GM03348 (cell line): ENCODE data around the gene SAMMSON.

Source experiments
- DNase-seq: peaks from one replicate; pipeline ENCODE4 v3.0.0; 2012; ENCODE audit warnings: low spot score

Gene SAMMSON

DNA sequence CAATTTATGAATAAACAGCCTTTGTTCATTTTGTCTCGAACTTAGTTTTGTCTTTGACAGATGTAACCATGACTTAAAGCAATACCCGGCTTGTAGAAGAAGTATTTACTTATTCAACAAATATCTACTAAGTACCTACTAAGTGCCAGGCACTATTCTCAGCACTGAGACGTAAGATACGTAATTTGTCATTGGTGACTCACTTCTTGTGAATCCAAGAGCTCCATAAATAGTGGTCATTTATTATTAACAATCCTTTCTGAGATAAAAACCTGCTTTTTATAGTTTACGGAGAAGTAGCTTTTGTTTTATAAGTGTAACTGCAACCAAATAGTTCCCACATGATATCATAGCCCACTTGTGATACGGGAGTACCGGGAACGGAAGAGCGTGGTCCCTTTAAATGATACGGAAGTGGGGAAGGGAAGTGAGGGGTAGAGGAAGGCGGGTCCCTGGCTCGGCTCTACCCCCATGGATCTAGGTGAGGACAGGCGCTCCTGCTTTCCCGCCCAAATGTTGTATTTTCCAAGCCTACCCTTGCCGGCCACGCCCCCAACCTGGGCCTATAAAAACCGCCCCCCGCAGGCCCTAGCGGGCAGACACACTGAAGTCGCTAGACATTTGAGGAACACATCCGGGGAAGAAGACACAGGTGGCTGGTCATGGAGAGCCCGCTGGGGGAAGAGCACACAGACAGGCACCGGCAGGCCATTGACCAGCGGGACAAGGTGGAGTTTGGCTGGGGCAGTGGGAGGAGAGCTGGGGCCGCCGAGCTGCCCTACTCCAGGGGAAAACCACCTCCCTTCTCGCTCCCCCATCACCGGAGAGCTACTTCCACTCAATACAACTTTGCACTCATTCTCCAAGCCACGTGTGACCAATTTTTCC lies at the start of gene SAMMSON:
Gene SAMMSON, plus strand, starts transcription at position 594 of the 888 bp plus-strand sequence.
- no peak for DNase-seq

DNA sequence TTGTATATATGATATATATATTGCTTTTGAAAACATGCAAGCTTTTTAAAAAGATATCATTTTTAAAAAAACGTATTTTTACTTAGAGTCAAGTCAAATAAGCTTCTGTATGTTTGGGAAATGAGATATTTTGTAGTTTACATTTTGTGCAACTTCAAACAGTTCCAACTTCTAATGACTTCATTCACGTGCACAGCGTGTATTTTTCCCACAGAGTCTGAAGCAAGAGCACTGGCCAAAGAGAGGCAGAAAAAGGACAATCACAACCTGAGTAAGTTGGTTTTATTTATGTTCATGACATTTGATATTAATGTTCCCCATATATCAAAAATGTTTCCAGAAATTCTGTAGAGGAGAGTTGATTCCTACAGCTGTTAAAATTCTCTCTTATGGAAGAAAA lies 47.9 kb upstream of the SAMMSON start:
- DNase-seq, result no peak

DNA sequence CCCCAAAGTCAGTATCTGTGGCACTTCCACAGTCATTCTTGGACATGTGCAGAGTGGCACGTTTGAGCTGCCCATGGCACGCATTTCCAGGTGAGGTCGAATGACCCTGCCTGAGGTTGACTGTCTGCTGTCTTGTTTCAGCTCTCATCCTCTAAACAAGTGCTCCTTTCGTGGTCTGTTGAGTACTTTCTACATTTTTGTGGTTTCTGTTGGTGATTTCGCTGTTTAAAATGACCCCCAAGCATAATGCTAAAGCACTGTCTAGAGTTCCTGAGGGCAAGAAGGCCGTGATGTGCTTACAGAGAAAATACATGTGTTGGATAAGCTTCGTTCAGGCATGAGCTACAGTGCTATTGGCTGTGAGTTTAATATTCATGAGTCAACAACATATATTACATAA lies 40.0 kb upstream of the SAMMSON start:
- DNase-seq, result no peak

DNA sequence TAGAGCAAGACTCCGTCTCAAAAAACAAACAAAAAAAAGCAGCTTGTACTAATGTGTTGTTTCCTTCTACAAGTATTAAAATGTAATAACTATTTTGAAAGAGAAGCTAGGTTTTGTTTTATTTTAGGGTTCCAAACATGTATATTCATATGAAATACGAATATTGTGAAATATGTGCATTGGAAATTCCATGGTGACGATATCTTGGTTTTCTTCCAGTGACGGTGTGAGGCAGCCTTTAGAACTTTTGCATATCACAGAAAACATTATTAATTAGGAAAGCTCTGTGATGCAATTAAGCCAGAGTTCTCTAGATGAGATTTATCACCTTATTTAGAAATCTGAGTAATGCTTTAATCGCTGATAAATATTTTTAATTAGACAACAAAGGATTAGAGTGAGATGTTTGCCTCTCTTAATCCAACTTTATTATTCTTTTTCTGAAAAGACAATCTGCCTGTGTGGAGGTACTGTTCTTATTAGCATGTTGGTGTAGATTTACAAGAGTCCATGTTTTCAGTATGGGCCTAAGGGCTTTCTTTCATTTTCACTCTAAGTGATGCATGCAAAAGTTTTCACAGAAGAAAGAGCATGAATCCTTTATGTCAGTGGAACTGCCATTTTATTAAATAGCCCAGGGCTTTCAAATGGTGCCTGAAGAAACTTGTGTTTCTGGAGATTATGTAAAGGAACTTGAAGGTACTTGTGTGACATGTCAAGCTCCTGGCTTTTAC lies 37.7 kb upstream of the SAMMSON start:
- DNase-seq, result no peak

DNA sequence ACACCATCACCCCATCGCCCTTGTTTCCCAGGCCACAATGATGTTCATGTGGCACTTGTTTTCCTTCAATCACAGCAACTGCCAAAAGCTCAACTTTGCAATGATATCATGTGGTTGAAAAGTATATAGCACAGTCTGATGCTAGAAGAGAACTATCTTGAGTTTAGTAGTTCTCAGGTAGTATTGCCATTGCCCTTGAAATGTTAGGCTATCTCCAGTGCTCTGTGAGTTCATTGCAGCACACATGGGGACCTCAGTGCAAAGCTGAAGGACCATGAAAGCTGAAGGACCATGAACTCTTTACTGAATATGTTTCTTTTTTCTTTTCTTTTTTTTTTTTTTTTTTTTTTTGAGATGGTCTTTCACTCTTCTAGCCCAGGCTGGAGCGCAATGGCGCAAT lies 35.9 kb upstream of the SAMMSON start:
- DNase-seq, result no peak

DNA sequence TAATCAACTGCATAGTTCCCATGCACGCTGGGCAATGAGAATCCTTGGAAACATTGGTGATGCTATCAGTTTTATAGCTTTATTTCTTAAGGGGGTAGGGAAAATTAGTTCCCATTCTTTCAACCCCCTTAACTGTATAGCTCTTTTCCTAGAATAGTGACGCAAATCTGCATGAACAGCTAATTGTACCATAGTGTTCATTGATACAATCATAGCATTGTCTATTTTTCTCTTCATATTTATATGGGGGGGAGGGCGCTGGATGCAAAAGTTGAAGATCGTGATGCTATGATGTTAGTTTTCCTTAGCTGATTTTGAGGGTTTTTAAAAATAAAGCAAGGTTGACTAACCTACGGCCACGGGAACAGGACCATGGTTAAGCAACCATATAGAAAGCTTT lies 32.4 kb upstream of the SAMMSON start:
- DNase-seq, result no peak

DNA sequence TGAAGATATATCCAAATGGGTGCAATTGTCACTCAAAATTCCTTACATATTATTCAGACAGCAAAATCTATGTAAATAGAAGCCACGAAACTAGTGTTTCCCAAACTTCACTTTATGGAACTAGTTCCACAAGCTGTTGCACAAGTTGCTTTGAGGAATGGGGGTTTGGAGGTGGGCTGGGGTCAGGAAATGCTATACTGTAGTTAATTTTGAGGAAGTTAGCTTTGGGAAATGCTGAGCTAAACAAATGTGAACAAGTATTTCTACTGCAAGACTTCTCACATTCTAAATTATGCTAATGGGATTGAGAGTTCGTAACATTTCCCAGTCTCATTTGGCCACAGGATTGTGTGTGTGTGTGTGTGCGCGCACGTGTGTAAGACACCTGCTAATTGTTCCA lies 28.7 kb upstream of the SAMMSON start:
- DNase-seq, result no peak

DNA sequence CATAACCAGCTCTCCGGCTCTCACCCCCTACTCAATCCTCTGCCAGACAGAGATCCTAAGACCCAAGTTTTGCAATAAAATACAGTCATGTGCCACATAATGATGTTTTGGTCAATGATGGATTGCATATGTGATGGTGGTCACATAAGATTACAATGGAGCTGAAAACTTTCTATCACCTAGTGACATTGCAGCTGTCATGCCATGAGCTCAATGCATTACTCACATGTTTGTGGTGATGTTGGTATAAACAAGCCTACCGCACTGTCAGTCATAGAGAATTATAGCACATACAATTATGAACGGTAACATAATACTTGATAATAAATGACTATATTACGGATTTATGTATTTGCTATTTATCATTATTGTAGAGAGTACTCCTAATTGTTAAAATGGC lies 26.9 kb upstream of the SAMMSON start:
- no peak for DNase-seq

DNA sequence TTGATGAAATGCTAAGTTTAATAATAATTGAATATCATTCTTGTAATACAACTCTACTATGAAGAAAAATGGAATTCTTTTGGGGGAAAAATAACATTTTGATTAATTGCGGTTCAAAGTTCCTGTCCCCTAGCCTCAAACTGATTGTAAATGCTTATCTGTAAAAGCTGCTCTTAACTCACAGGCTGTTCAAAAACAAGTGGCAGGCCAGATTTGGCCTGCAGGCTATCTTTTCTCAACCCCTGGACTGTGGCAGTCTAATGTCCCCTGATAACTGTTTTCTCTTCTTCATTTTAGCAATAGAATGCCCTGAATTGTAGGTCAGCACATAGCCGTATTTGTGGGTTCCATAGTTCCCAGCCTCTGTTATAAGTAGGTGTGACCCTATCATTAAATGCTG lies 23.5 kb upstream of the SAMMSON start:
- no peak for DNase-seq

DNA sequence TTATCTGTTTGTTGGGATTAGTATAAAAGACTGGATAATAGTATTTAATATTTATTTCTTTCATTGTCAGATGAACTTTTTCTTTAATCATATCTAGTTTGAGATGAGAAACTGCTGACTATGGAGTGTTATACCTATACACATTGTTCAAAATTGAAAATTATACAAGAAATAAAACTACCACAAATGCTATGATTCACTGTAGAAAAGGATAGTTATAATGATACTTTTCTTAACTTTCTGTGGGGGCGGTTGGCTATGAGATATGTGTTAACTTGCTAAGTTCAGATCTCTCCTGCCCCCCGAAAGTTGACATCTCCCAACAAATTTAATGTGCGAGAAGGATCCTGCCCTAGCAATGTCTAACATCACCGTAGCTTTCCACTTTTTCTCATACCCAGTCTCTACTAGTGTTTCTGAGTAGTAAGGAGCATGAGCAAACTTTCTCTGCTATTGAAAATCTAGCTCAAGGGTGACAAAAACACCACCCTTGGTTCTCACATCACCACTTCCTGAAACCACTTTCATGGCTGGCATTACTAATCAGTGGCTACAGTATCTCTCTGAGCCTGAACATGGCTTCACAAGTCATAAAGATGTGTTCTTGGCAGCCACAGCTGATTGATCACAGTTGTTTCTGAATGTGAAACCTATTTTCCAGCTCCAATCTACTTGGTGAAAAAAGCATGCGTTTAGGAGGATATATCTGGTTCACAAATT lies 15.8 kb upstream of the SAMMSON start:
- no peak for DNase-seq

DNA sequence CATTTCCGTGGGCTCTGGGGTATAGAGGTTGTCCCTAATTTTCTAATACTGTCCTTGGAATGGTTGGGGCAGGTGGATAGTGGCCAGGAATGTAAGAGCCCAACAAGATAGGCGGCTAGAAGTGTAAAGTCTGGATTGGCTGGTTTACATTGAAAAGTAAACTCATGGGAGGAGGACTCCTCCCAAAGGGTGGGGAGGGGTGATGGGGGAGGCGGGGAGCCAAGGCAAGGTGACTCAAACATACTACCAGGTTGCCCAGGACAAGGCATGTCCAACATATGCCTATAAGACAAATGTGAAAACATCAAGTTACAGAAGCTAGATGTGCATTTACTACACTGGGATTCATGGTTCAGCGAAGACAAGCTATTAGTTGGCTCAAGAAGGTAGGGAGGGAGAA lies 14.3 kb upstream of the SAMMSON start:
- DNase-seq, result no peak

DNA sequence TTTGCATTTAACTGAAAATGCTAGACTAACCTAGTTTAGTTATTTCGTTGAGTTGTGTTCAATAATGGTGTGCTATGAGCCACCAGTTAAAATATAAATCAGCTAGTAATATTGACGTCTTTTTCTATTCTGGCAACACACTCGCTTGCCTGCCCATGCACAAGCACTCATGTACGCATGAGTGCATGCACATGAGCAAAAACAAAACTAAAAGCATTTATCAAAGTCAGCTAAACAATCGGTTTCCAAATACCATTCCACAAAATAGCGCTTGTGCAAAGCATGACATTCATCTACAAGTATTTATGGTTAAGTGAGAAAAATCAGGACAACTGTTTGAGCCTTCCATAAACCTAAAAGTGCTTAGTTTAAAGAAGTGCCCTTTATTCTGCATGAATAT lies 13.1 kb upstream of the SAMMSON start:
- DNase-seq, result no peak

DNA sequence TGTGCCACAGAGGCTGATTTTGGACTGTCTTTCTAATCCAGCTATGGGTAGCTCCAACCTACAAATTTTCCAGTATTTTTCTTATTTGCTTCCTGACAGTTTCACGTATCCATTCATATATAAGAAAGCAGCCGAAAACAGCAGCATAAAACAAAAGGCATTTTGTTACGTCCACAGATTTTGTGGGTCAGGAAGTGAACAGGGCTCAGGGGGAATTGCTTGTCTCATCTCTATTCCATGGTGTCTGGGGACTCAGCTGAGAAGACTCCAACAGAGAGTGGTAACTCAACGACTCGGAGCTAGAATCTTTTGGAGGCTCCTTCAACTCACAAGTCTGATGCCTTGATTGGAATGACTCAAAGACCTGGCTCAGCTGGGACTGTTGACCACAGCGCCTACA lies 11.7 kb upstream of the SAMMSON start:
- no peak for DNase-seq

DNA sequence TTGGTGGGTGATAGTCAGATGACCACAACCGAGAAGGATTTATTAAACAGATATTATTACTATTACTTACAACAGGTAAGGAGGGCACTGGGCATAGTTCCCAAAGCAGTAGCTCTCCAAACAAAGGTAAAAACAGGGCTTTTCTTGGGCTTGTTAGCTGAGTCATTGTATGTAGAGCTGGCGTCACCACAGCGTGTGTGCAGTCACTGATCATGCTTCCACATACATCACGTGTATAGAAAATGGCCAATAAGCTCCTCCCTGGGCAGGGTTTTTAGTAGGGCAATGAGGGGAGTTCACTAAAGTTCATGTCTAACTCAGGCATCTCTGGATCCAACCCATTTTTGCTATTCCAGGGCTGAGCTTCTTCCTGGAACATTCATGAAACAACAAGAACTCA lies 5.8 kb upstream of the SAMMSON start:
- DNase-seq, result no peak

DNA sequence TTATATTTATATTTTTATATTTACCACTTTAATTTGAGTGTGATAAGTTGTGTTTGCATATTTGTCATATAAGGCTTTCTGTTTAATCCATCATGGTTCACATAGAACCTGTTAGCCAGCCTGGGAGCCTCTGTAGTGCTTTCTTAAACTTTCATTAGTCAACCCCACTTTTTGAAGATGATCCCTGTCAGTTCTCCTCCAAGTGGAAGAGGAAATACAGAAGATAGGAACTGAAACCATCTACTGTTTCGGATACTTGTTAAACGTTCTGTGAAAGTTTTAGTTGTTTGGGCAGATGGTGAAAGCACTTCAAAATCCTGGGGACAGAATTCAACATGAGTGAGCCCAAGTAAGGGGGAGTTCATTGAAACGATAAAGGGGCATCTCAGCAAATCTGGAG lies 4.6 kb upstream of the SAMMSON start:
- DNase-seq, result no peak

DNA sequence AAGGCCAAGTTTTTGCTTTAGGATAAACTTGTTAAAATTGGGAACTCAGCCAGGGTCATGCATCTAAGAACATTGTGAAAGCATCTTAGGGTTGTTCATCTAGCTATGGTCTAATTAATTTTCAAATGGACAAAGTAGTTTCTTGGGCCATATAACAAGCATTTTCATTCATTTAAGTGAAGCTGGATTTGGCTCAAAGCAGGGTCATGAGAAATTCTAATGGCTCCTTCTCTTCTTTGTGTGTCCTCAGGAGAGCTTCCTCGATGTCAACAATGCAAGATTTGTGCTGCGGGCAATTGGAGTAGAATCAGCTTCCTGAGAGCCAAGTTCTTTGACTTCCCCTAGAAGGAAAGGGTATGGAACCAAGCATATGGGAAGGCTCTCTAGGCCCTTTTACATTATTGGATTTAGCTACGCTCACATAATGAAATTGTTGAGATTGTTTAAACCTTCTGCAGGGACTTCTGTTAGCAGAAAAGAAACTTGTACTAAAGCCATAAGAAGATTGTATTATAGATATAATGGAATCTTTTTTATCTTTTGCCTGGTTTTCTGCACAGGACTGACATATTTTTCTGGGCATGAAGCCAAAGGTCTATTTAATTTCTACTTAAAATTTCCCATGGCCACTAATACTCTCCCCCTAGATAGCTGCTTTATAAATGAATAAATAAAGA lies 1.8 kb upstream of the SAMMSON start:
- no peak for DNase-seq

DNA sequence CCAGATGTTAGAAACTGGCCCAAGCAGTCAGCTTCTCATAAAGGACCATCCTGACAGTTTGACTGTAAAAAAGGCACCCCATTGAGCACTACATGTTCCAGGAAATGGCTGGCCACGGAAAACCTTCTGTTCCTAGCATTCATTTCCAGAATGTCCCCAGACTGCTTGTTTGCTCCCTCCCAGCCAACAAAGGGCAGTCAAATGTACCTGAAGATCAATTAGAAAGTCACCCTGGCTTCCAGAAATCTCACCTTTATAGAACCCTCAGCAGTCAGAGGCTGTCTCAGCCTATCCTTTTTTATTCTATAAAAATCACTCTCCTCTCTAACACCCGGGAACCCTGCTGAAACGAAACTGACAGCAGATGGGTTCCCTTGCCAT lies 784 bp upstream of the SAMMSON start:
- no peak for DNase-seq

DNA sequence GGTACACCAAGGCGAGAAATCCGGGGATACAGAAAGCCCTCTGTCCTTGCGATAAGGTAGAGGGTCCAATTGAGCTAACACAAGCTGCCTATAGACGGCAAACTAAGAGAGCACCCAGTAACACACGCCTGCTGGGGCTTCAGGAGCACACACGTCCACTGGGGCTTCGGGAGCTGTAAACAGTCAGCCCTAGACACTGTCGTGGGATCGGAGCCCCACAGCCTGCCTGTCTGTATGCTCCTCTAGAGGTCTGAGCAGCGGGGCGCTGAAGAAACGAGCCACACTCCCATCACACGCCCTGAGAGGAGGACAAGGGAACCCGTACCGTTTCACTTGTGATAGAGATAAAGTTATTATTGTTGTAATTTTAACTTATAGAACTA lies 486 bp downstream of the SAMMSON start:
- no peak for DNase-seq

DNA sequence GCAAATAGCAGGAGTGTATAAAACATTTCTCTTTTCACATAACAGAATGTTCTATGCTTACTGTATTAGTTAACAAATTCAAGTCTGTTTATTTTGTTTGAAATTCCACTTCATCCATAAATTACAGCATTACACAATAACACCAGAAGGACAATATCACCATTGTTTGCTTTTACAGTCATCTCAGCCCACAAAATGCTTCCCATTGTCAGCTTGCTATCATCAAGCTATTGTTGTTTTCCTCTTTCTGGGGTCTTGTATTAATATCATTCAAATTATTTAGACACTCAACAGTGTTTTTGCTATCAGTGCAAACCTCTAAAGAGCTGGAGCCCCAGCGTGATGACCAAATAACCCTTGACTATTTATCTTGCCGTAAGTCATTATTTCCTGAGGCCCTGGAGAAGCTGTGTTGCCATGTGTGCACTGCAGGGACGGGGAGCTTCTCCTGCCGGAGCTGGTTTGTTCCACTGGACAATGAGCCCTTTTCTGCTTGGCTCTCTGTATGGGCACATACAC lies 1.1 kb downstream of the SAMMSON start:
- no peak for DNase-seq

DNA sequence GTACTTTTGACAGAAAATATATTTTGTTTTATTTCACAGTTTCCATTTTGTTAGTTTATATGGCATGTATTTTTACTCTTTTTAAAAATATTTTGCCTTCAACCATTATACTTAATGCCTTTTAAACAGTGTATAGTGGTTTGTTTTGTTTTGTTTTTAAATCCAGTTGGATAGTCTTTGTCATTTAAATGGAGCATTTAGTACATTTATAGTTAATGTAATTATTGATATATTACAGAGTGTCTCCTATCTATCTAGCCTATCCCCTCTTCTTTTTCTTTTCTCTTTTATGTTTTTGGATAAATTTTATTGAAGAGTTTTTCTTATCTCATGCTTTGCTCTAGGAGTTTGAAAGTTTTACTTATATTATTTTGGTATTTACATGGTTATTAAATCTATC lies 3.6 kb downstream of the SAMMSON start:
- no peak for DNase-seq

DNA sequence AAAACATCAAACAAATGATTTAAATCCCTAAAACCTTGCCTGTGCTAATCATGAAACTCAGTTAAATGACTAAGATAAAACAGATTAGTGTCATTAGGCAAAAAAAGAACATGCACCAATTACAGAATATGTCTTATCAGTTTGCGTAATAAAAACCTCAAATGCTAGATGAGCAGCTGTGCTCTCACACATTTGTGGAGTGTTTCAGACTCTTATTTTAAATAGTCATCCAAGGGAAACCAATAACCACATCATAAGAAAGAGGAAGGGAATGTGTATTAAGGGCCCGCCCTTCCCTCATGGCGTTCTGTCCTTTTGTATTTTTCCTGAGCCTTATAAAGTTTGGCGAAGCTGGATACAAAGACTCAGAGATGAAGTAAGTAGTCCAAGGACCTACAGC lies 6.6 kb downstream of the SAMMSON start:
- DNase-seq, result no peak

DNA sequence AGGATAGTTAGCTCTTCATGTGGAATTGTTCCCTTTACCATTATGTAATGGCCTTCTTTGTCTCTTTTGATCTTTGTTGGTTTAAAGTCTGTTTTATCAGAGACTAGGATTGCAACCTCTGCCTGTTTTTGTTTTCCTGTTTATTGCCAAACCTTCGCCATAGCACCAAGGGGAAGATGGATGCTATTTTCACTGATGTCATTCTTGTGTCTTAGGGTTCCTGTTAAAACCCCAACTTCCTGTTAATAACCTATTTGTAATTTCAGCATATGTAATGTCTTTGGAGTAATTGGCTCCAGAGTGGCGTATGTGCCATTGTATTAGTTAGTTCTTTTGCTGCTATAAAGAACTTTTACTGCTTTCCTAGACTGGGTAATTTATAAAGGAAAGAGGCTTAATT lies 10.8 kb downstream of the SAMMSON start:
- no peak for DNase-seq
